GM12878 (cell line): Measurements from ENCODE around the gene MAMDC2. TPM values are rescaled to one million over a fixed set of nuclear protein-coding genes. Genes with fewer than 3 reads are reported as not detected.

Experiments used
- ATAC-seq: fragments of 200-7000 bp; cut with Tn5 transposase; 3 replicates; pipeline ENCODE4 v1.9.1; 2020; ENCODE audit warnings: mild to moderate bottlenecking, moderate library complexity
- BruUV-seq: library from RNA; stranded (reverse); fragments of 400-500 nt; replicated peaks from 2 replicates; lab custom pipeline; 2021; lab: Mats Ljungman, UMichigan
- CTCF ChIA-PET: fragments of 300-600 bp; sonication (Branson Sonifier 250); formaldehyde crosslinking; extraction: SDS; loops from one replicate; lab custom pipeline; 2021; ENCODE audit warnings: inconsistent platforms; lab: Yijun Ruan, JAX
- POLR2A ChIA-PET: fragments of 350-600 bp; formaldehyde crosslinking; extraction: SDS; loops from one replicate; lab custom pipeline; 2021; ENCODE audit warnings: inconsistent platforms; lab: Charles Lee
- RAD21 ChIA-PET: fragments of 300-600 bp; sonication (Branson Sonifier 250); formaldehyde crosslinking; loops from one replicate; lab custom pipeline; 2023; ENCODE audit warnings: antibody characterized with exemption; ENCODE audit not compliant: unreplicated experiment; lab: Charles Lee
- SMC1A ChIA-PET: fragments of 300-600 bp; sonication (Branson Sonifier 250); formaldehyde crosslinking; loops from one replicate; lab custom pipeline; 2023; ENCODE audit not compliant: unreplicated experiment, uncharacterized antibody; lab: Charles Lee
- DNase-seq: peaks from one replicate; pipeline ENCODE4 v3.0.0-alpha.2; 2011; ENCODE audit warnings: low read depth, low spot score
- FAIRE-seq: peaks from 3 replicates; lab custom pipeline; 2011; peaks lifted over from hg19 to GRCh38; lab: Jason Lieb, UNC
- H2AFZ ChIP-seq: 2 replicates; pipeline ENCODE4 v1.6.0; 2011; ENCODE audit warnings: low read depth, low read length, control low read depth; ENCODE audit not compliant: control insufficient read depth
- H3K27ac ChIP-seq: 2 replicates; pipeline ENCODE4 v1.5.1; 2011; ENCODE audit warnings: control low read depth; ENCODE audit not compliant: control insufficient read depth, insufficient read depth
- H3K27me3 ChIP-seq, 2 experiments: replicated peaks in 1 of 2; 2 replicates each; pipeline versions ENCODE4 v1.6.0 to v1.6.1; 2011; ENCODE audit warnings: low read length in 1 of 2; ENCODE audit not compliant: control insufficient read depth in 2 of 2, insufficient read depth in 2 of 2
- H3K36me3 ChIP-seq, 2 experiments: 2 replicates each; pipeline ENCODE4 v1.5.1; 2011; ENCODE audit warnings: low read length in 1 of 2; ENCODE audit not compliant: control insufficient read depth in 2 of 2, insufficient read depth in 2 of 2
- H3K4me1 ChIP-seq: 2 replicates; pipeline ENCODE4 v1.6.1; 2011; ENCODE audit warnings: mild to moderate bottlenecking, low read length, moderate library complexity, mixed read lengths; ENCODE audit not compliant: control insufficient read depth, insufficient read depth
- H3K4me2 ChIP-seq: 2 replicates; pipeline ENCODE4 v1.6.0; 2011; ENCODE audit warnings: control low read depth; ENCODE audit not compliant: control insufficient read depth, insufficient read depth
- H3K4me3 ChIP-seq: fragments of 200-600 bp; sonication (generic); 2 replicates; pipeline ENCODE4 v1.5.1; 2016
- H3K79me2 ChIP-seq: 2 replicates; pipeline ENCODE4 v1.6.0; 2011; ENCODE audit warnings: low read length; ENCODE audit not compliant: control insufficient read depth, insufficient read depth
- H3K9ac ChIP-seq: 2 replicates; pipeline ENCODE4 v1.8.0; 2011; ENCODE audit warnings: low read length, control low read depth, mixed read lengths; ENCODE audit not compliant: control insufficient read depth, insufficient read depth
- H3K9me3 ChIP-seq: replicated peaks from 3 replicates; pipeline ENCODE4 v1.5.1; 2011; ENCODE audit warnings: mild to moderate bottlenecking, low read length; ENCODE audit not compliant: control insufficient read depth, insufficient read depth
- H4K20me1 ChIP-seq: 2 replicates; pipeline ENCODE4 v1.6.0; 2011; ENCODE audit not compliant: control insufficient read depth, insufficient read depth
- CBX3 ChIP-seq: fragments of 200-600 bp; sonication (generic); IDR thresholded peaks from 2 replicates; pipeline ENCODE4 v1.6.1; 2016; ENCODE audit warnings: low read depth, borderline replicate concordance
- ESRRA ChIP-seq: IDR thresholded peaks from 2 replicates; pipeline ENCODE4 v1.6.1; 2012; ENCODE audit warnings: mild to moderate bottlenecking, low read length, improper control_type of control experiment
- WGBS: methylation state at CpG from one replicate; pipeline ENCODE4 v1.1.6; 2016; ENCODE audit warnings: low lambda C conversion rate; ENCODE audit not compliant: insufficient replicate concordance, insufficient coverage; ENCODE audit errors: missing lambda C conversion rate; 5-methylcytosine and 5-hydroxymethylcytosine counted together
- in situ Hi-C: fragments of 300-500 bp; cut with MboI; formaldehyde crosslinking; loops from 9 replicates; pipeline ENCODE4 v1.14.3; 2018; ENCODE audit warnings: mixed read lengths
- intact Hi-C: fragments of 100-400 bp; cut with micrococcal nuclease; formaldehyde crosslinking; loops from one replicate; pipeline ENCODE4 v1.14.2; 2022; ENCODE audit not compliant: unreplicated experiment
- polyA plus RNA-seq, 11 experiments: library from polyadenylated mRNA; depleted of rRNA in 4 of 11; unstranded in 6 of 11; stranded (reverse) in 5 of 11; fragments of >200 nt; fragmentation: Nextera tagmentation in 4 of 11; fragmentation: Illumina TruSeq in 1 of 11; extraction: Ambion mirVana in 4 of 11; extraction: Trizol in 1 of 11; gene quantifications; 1 replicate in 1 of 11; 2 replicates in 10 of 11; pipeline versions ENCODE4 v1.2.1 to v1.2.3, GENCODE V29; 2011 to 2016; ENCODE audit warnings: inconsistent platforms in 2 of 11, missing spikeins in 2 of 11, low read depth in 1 of 11
- total RNA-seq, 4 experiments: library from RNA; depleted of rRNA in 3 of 4; stranded (reverse); fragments of >200 nt in 3 of 4; fragmentation: Illumina TruSeq in 1 of 4; extraction: Trizol in 1 of 4; gene quantifications; 2 replicates each; pipeline versions ENCODE4 v1.2.1 to v1.2.3, GENCODE V29; 2013 to 2021
- TF ChIP-seq, protein P1 (sequence below): fragments of 150-350 bp; IDR thresholded peaks from 2 replicates; pipeline ENCODE4 v1.6.1; 2016; ENCODE audit warnings: low read depth, low read length

MAMDC2 gene
- total and polyA plus RNA-seq, 10 of the 15 experiments (the other 5 are each of a cell fraction or from before 2014, with no cell fraction given), result 0.01 to 0.09 TPM; not detected in 8

DNA sequence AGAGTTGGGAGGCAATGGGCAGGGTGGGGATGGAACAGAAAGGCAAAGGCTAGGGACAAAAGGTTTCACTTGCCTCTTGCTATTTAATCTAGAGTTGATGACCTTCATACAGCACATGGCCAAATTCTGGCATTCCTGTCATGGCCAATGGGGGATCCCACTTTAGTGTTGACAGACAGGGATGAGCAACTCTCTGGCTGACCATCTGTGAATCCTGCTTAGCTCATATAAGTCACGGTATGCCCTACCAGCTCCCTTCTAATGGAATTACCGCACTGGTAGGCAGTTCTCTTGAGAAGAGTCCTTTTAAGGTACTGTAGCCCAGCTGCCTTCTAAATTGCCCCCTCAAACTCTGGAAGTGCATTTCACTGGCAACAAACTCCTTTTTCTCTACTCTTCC lies 76.1 kb downstream of the MAMDC2 start:
- ATAC-seq (no peak), FAIRE-seq (no peak), DNase-seq (no peak)
- no peak overlapping the region for H3K4me2 ChIP-seq
- in situ Hi-C loops (no loop called here), intact Hi-C loops (no loop called here)
- TF ChIP-seq ESRRA (no peak), CBX3 (no peak)
- TF ChIP-seq, protein P1, sequence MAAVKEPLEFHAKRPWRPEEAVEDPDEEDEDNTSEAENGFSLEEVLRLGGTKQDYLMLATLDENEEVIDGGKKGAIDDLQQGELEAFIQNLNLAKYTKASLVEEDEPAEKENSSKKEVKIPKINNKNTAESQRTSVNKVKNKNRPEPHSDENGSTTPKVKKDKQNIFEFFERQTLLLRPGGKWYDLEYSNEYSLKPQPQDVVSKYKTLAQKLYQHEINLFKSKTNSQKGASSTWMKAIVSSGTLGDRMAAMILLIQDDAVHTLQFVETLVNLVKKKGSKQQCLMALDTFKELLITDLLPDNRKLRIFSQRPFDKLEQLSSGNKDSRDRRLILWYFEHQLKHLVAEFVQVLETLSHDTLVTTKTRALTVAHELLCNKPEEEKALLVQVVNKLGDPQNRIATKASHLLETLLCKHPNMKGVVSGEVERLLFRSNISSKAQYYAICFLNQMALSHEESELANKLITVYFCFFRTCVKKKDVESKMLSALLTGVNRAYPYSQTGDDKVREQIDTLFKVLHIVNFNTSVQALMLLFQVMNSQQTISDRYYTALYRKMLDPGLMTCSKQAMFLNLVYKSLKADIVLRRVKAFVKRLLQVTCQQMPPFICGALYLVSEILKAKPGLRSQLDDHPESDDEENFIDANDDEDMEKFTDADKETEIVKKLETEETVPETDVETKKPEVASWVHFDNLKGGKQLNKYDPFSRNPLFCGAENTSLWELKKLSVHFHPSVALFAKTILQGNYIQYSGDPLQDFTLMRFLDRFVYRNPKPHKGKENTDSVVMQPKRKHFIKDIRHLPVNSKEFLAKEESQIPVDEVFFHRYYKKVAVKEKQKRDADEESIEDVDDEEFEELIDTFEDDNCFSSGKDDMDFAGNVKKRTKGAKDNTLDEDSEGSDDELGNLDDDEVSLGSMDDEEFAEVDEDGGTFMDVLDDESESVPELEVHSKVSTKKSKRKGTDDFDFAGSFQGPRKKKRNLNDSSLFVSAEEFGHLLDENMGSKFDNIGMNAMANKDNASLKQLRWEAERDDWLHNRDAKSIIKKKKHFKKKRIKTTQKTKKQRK, result no peak
- ChIA-PET SMC1A (no interaction called here), RAD21 (no interaction called here), POLR2A (no interaction called here), CTCF (interaction anchor here (0.6 to 11.7 kb wide), 3 partner anchors 8 to 503 kb away, joined by 3 to 95 read pairs (median 4); no protein-coding TSS in a partner anchor)
- no peaks in the 10 kb centered on the region for H4K20me1 ChIP-seq
- no peak overlapping the region for H3K4me3 ChIP-seq
- no peaks in the 10 kb centered on the region for H3K36me3 ChIP-seq
- H3K9me3 ChIP-seq, result no peaks in the 10 kb centered on the region
- H3K27ac ChIP-seq, result no peak overlapping the region
- no peaks in the 10 kb centered on the region for H3K4me1 ChIP-seq
- 18% methylated on average over 2 of the region's 2 CpGs for WGBS
- BruUV-seq, result no TSS peak
- H3K79me2 ChIP-seq, result no peaks in the 10 kb centered on the region
- H3K9ac ChIP-seq, result no peak overlapping the region
- no peak overlapping the region for H2AFZ ChIP-seq
- peaks cover 0 to 1% of the 10 kb centered on the region in 2 experiments; a peak in 2 of 4 replicates for H3K27me3 ChIP-seq
